ENCODE measurements around the gene BTRC.

DNA sequence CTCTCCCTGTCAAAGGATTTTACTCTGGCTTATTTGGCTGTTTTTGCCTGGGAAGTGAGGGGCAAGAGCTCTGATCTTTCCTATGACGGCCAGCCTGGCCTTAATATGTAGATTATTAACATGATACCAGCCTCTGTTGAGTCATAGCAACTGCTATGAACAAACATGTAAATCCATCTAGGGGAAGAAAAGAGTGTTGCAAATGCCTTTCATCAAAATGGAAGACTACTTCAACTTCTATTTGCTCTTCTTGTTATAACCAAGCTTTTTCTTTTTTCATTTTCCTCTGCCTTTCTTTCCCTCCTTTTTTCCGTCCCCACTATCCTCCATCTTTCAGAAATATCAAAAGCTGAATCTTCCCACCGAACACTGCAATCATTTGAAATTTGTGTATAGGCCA, 46.6 kb downstream of the BTRC start:
- TF ChIP-seq GABPA (IDR thresholded peaks at IDR 0.05; ENCODE audit: low read depth) (no peak), CTCF (IDR thresholded peaks at IDR 0.05; ENCODE audit: insufficient read depth, low read length) (no peak), POLR2AphosphoS5 (IDR thresholded peaks at IDR 0.05; ENCODE audit: low read depth) (no peak), REST (IDR thresholded peaks at IDR 0.05; ENCODE audit: insufficient replicate concordance, low read depth) (no peak)

All from HL-60 (cell line).